MCF 10A (cell line): ENCODE measurements around the gene DMRT1. TPM values are rescaled to one million over a fixed set of nuclear protein-coding genes. Genes with fewer than 3 reads are reported as not detected.
"Not testable (repeated sequence)": the region's sequence is repeated elsewhere in the genome, so short reads cannot be mapped to it uniquely, and the experiment has no call there.

Experiments used
- BruUV-seq: library from RNA; stranded (reverse); fragments of 400-500 nt; replicated peaks from 2 replicates; lab custom pipeline; 2021; lab: Mats Ljungman, UMichigan
- CTCF ChIA-PET: fragments of 300-600 bp; sonication (Branson Sonifier 250); formaldehyde crosslinking; extraction: SDS; loops from one replicate; lab custom pipeline; 2021; ENCODE audit warnings: antibody characterized with exemption, inconsistent platforms; lab: Yijun Ruan, JAX
- POLR2A ChIA-PET: fragments of 300-600, 350-650 bp; sonication (Branson Sonifier 250); formaldehyde crosslinking; extraction: SDS; loops from one replicate; lab custom pipeline; 2020; ENCODE audit warnings: antibody characterized with exemption, inconsistent platforms; lab: Yijun Ruan, JAX
- DNase-seq: peaks from one replicate; pipeline ENCODE4 v3.0.0-alpha.2; 2018; ENCODE audit not compliant: unreplicated experiment
- H3K27ac Mint-ChIP-seq: one replicate; pipeline ENCODE4 v1.8.0; 2022; ENCODE audit warnings: mild to moderate bottlenecking, low read depth, mixed read lengths; ENCODE audit not compliant: unreplicated experiment
- H3K27me3 Mint-ChIP-seq: one replicate; pipeline ENCODE4 v1.8.0; 2022; ENCODE audit warnings: mixed read lengths; ENCODE audit not compliant: insufficient read depth, unreplicated experiment
- H3K36me3 Mint-ChIP-seq: one replicate; pipeline ENCODE4 v1.8.0; 2022; ENCODE audit warnings: mild to moderate bottlenecking, moderate library complexity, mixed read lengths; ENCODE audit not compliant: insufficient read depth, unreplicated experiment
- H3K4me1 Mint-ChIP-seq: one replicate; pipeline ENCODE4 v1.8.0; 2022; ENCODE audit warnings: mixed read lengths; ENCODE audit not compliant: insufficient read depth, unreplicated experiment
- H3K4me3 Mint-ChIP-seq: one replicate; pipeline ENCODE4 v1.8.0; 2022; ENCODE audit warnings: mild to moderate bottlenecking, moderate library complexity, mixed read lengths; ENCODE audit not compliant: unreplicated experiment
- H3K9me3 Mint-ChIP-seq: one replicate; pipeline ENCODE4 v1.8.0; 2022; ENCODE audit warnings: mixed read lengths; ENCODE audit not compliant: unreplicated experiment
- intact Hi-C: fragments of 100-400 bp; cut with micrococcal nuclease; formaldehyde crosslinking; loops from 2 replicates; pipeline ENCODE4 v1.14.1; 2022
- total RNA-seq: library from RNA; stranded (reverse); gene quantifications from 2 replicates; pipeline ENCODE4 v1.2.3, GENCODE V29; 2022
- TF ChIP-seq, protein P1 (sequence below): fragments of 200-600 bp; IDR thresholded peaks from one replicate; pipeline ENCODE4 v1.8.0; 2022; ENCODE audit warnings: antibody characterized with exemption, mild to moderate bottlenecking; ENCODE audit not compliant: unreplicated experiment

The DMRT1 gene
- total RNA-seq, 1 experiment from 2014 or later: not detected

DNA sequence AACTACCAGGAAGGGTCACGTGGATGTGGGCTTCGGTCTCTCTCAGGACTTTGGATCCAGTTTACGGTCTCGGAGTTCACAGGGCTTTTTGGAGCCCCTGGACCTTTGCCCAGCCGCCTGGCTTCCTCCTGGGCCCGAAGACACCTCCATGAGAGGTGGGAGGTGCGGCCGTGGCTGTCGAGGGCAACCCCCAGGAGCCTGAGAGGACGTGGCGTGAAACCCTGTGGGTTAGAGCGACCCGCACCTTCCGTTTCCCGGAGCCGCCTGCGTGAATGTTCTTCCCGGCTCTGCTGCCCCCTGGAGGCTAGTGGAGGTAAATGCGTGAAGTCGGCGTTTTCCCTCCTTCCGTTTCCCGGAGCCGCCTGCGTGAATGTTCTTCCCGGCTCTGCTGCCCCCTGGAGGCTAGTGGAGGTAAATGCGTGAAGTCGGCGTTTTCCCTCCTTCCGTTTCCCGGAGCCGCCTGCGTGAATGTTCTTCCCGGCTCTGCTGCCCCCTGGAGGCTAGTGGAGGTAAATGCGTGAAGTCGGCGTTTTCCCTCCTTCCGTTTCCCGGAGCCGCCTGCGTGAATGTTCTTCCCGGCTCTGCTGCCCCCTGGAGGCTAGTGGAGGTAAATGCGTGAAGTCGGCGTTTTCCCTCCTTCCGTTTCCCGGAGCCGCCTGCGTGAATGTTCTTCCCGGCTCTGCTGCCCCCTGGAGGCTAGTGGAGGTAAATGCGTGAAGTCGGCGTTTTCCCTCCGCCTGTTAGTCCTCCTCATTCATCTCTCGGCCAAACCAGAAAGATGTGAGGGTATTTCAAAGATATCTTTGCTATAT is 157.0 kb downstream of the DMRT1 start:
- POLR2A ChIA-PET, H3K36me3 Mint-ChIP-seq, H3K27ac Mint-ChIP-seq, BruUV-seq, H3K4me1 Mint-ChIP-seq, H3K9me3 Mint-ChIP-seq, DNase-seq, H3K4me3 Mint-ChIP-seq, H3K27me3 Mint-ChIP-seq: not testable (repeated sequence)
- TF ChIP-seq, protein P1, sequence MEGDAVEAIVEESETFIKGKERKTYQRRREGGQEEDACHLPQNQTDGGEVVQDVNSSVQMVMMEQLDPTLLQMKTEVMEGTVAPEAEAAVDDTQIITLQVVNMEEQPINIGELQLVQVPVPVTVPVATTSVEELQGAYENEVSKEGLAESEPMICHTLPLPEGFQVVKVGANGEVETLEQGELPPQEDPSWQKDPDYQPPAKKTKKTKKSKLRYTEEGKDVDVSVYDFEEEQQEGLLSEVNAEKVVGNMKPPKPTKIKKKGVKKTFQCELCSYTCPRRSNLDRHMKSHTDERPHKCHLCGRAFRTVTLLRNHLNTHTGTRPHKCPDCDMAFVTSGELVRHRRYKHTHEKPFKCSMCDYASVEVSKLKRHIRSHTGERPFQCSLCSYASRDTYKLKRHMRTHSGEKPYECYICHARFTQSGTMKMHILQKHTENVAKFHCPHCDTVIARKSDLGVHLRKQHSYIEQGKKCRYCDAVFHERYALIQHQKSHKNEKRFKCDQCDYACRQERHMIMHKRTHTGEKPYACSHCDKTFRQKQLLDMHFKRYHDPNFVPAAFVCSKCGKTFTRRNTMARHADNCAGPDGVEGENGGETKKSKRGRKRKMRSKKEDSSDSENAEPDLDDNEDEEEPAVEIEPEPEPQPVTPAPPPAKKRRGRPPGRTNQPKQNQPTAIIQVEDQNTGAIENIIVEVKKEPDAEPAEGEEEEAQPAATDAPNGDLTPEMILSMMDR: peak; percentile 50
- intact Hi-C loops: loop anchor here (5.0 kb wide), 1 partner anchor 381 kb away; no protein-coding TSS in a partner anchor
- CTCF ChIA-PET: interaction anchor here (0.6 to 7.6 kb wide), 9 partner anchors 11 to 639 kb away, joined by 3 to 183 read pairs (median 4); no protein-coding TSS in a partner anchor

DNA sequence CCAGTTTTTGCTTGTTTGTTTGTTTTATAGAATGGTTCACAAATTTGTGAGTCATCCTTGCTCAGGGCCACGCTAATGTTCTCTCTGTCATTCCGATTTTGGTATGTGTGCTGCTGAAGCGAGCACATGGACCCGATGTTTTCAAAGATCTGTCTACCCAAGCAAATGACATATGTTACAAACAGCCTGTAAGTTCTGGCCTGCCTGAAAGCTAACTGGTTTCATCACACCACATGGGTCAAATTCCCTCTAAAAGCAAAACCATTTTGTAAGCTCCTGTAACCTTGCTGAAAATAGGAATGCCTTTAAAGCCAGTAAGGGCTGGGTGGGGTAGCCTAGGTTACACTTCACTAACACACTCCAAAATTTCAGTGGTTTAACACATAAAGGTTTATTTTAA is 160.3 kb downstream of the DMRT1 start:
- no peaks in the 10 kb centered on the region for H3K36me3 Mint-ChIP-seq
- BruUV-seq: no TSS peak
- CTCF ChIA-PET: interaction anchor here (0.6 to 7.6 kb wide), 5 partner anchors 19 to 654 kb away, joined by 3 to 183 read pairs (median 3); no protein-coding TSS in a partner anchor
- H3K27ac Mint-ChIP-seq: peak overlapping the region; percentile 27
- DNase-seq: peak; percentile 49
- POLR2A ChIA-PET: no interaction called here
- TF ChIP-seq, protein P1: no peak
- H3K9me3 Mint-ChIP-seq: no peaks in the 10 kb centered on the region
- intact Hi-C loops: no loop called here
- H3K27me3 Mint-ChIP-seq: no peaks in the 10 kb centered on the region
- H3K4me1 Mint-ChIP-seq: no peaks in the 10 kb centered on the region
- H3K4me3 Mint-ChIP-seq: no peak overlapping the region

DNA sequence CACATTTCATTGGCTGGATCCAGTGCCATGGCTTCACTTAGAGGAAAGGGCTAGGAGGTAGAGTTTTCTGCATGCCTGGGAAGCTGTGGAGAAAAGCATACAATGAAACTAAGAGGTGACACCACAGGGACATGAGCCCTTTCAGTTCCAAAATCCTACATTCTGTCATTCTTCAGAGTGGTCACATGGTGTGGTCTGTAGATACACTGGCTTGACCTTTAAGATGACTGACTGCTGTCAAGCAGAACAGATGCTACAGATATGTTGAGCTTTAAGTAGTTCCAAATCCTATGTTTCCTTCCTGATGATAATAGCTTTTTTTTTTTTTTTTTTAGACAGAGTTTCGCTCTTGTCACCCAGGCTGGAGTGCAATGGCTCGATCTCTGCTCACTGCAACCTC is 161.2 kb downstream of the DMRT1 start:
- intact Hi-C loops: no loop called here
- CTCF ChIA-PET: interaction anchor here (0.6 to 7.6 kb wide), 6 partner anchors 20 to 655 kb away, joined by 3 to 183 read pairs (median 4); no protein-coding TSS in a partner anchor
- TF ChIP-seq, protein P1: no peak
- no peak for DNase-seq
- Mint-ChIP-seq H3K4me3 (no peak overlapping the region), H3K9me3 (no peaks in the 10 kb centered on the region), H3K27me3 (no peaks in the 10 kb centered on the region), H3K36me3 (no peaks in the 10 kb centered on the region), H3K4me1 (no peaks in the 10 kb centered on the region), H3K27ac (no peak overlapping the region)
- BruUV-seq: no TSS peak
- POLR2A ChIA-PET: no interaction called here

DNA sequence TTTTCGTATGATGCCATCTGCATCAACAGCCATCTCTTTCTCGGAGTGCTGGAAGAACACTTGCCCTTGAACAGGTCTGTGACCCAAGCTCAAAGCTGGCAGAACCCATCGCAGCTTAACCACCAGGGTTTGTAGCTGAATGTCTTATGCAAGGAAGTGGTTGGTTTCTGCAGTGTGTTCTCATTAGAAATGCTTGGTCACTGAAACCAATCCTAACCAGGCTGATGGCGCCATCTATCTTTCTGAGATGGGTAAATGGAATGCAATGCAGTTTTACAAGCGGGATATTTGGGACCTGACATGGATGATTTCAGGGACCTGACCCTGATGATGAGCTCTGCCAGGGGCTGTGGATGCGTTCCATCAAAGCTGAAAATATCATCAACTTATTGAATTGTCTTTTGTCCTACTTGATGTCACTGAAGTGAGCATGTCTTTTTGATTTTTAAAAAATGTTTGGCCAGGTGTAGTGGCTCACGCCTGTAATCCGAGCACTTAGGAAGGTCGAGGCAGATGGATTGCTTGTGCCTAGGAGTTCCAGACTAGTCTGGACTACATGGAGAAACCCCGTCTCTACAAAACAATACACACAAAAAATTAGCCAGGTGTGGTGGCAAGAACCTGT is 163.7 kb downstream of the DMRT1 start:
- no peaks in the 10 kb centered on the region for H3K36me3 Mint-ChIP-seq
- BruUV-seq: no TSS peak
- H3K4me3 Mint-ChIP-seq: no peak overlapping the region
- H3K27me3 Mint-ChIP-seq: no peaks in the 10 kb centered on the region
- peaks cover 14% of the 10 kb centered on the region for H3K4me1 Mint-ChIP-seq
- TF ChIP-seq, protein P1: peak; percentile 64
- DNase-seq: peak; percentile 77
- ChIA-PET POLR2A (interaction anchor here (0.6 to 1.0 kb wide), 2 partner anchors 110 to 706 kb away, joined by 3 read pairs; no protein-coding TSS in a partner anchor), CTCF (interaction anchor here (0.6 to 7.6 kb wide), 47 partner anchors 10 to 1082 kb away, joined by 3 to 183 read pairs (median 4); no protein-coding TSS in a partner anchor)
- H3K27ac Mint-ChIP-seq: no peak overlapping the region
- intact Hi-C loops: loop anchor here (1.0 to 5.0 kb wide), 8 partner anchors 112 to 658 kb away; no protein-coding TSS in a partner anchor
- no peaks in the 10 kb centered on the region for H3K9me3 Mint-ChIP-seq
